Gastroesophageal sphincter (tissue), 4 donors: ENCODE results near the gene KCNG1. TPM values are rescaled to one million over a fixed set of nuclear protein-coding genes. Genes with fewer than 3 reads are reported as not detected.
A peak's percentile ranks its signal among the peaks of the same experiment; 100 is the strongest.
"Not testable (repeated sequence)": the region's sequence is repeated elsewhere in the genome, so short reads cannot be mapped to it uniquely, and the experiment has no call there.

Experiments used
- ATAC-seq: fragments of 150-250 bp; one replicate; pipeline ENCODE4 v1.9.1; 2016; ENCODE audit warnings: mild to moderate bottlenecking, moderate library complexity
- H3K27ac ChIP-seq, 4 donors: fragments of 200-600 bp; sonication (generic) in 3 of 4; 1 replicate in 3 of 4; 2 replicates in 1 of 4; pipeline ENCODE4 v1.5.1; 2016 to 2019
- H3K27me3 ChIP-seq: fragments of 200-600 bp; sonication (generic); one replicate; pipeline ENCODE4 v1.5.1; 2019
- H3K36me3 ChIP-seq, 2 donors: fragments of 200-600 bp; sonication (generic); one replicate each; pipeline ENCODE4 v1.5.1; 2019; ENCODE audit warnings: control low read depth in 1 of 2
- H3K4me1 ChIP-seq, 3 donors: fragments of 200-600 bp; sonication (generic); 1 replicate in 2 of 3; 2 replicates in 1 of 3; pipeline ENCODE4 v1.5.1; 2016 to 2019; ENCODE audit warnings: control low read depth in 2 of 3
- H3K4me3 ChIP-seq, 2 donors: fragments of 200-600 bp; sonication (generic); one replicate each; pipeline ENCODE4 v1.5.1; 2019; ENCODE audit warnings: mild to moderate bottlenecking in 1 of 2, moderate library complexity in 1 of 2
- H3K9me3 ChIP-seq, 3 donors: fragments of 200-600 bp; sonication (generic); one replicate each; pipeline ENCODE4 v1.5.1; 2017 to 2019; ENCODE audit warnings: control low read depth in 2 of 3
- CTCF ChIP-seq, 4 experiments: fragments of 200-600 bp in 2 of 4; fragments of 450-650 bp in 2 of 4; sonication (generic) in 1 of 4; IDR thresholded peaks; one replicate each; pipeline ENCODE4 v1.5.1; 2017 to 2019; ENCODE audit warnings: antibody characterized with exemption in 4 of 4, mild to moderate bottlenecking in 2 of 4, moderate library complexity in 2 of 4
- EP300 ChIP-seq: sonication (generic); formaldehyde crosslinking; IDR thresholded peaks from one replicate; pipeline ENCODE4 v1.6.1; 2017; ENCODE audit warnings: antibody characterized with exemption, mild to moderate bottlenecking
- POLR2A ChIP-seq, 2 donors: fragments of 450-650 bp; IDR thresholded peaks; one replicate each; pipeline ENCODE4 v1.6.1; 2017; ENCODE audit warnings: antibody characterized with exemption in 2 of 2, mild to moderate bottlenecking in 2 of 2, moderate library complexity in 1 of 2
- POLR2AphosphoS5 ChIP-seq: sonication (generic); formaldehyde crosslinking; IDR thresholded peaks from one replicate; pipeline ENCODE4 v1.6.1; 2017; ENCODE audit warnings: antibody characterized with exemption
- WGBS, 2 donors: methylation state at CpG; one replicate each; pipeline ENCODE4 v1.1.5; 2018; ENCODE audit warnings: low coverage in 1 of 2; 5-methylcytosine and 5-hydroxymethylcytosine counted together
- total RNA-seq, 4 donors: library from RNA; depleted of rRNA; stranded (reverse); fragments of >200 nt; gene quantifications; one replicate each; pipeline ENCODE4 v1.1.0, GENCODE V29; 2016

KCNG1 gene
- total RNA-seq, 4 donors from 2014 or later: 0.35 to 0.46 (median 0.40) TPM; not detected in 1

DNA sequence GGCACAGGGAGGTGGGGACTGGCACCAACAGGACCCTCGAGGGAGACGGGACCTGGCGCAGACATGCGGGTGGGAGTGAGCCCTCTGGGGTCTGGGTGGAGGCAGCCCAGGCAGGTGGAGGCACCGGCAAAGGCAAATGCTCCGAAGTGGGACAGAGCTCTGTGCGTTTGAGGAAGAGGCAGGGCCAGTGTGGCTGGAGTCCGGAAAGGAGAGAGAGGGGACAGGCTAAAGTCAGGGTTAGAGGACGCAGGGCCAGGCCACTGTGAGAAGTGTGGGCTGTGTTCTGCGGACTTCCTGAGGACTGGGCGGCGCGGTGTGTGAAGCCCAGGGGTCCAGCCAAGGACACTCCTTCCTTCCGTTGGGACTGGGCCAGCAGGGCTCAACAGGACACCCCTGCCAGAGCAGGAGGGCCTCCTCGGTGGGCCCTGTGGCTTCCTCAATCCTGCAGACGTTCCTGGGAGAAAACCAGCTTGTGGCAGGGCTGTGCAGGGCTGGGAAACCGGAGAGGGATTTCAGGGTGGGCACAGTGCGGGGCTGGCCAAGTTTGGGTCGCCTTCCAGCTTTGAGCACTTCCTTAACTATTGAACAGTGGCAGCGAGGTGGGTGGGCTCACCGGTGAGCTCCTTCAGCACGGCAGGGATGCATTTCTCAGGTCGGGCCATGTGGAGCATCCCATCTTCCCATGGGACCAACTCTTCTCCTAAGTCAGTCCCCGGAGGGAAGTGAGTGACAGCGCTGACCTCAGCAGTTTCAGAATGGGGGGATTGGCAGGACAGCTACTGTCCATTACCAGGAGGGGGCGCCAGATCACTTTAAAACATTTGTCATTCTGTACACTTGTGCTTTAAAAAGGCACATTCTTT, 41.8 kb downstream of the KCNG1 start:
- no peak for ATAC-seq
- Histone ChIP-seq H3K9me3 (no peaks in the 10 kb centered on the region), H3K36me3 (no peaks in the 10 kb centered on the region), H3K27ac (peak overlapping the region in 2 of 4 donors; percentile 24 to 50), H3K27me3 (peaks cover 93% of the 10 kb centered on the region), H3K4me1 (peaks cover 0 to 8% (median 0%) of the 10 kb centered on the region in 3 donors), H3K4me3 (no peak overlapping the region)
- TF ChIP-seq POLR2A (IDR thresholded peaks at IDR 0.05): no peak
- TF ChIP-seq CTCF (IDR thresholded peaks at IDR 0.05): peak in 3 of 4 experiments; percentile 47 to 74 (median 57)
- no peak for TF ChIP-seq EP300
- 46 to 80% methylated on average over 11 to 13 of the region's 26 CpGs for WGBS, 2 donors

DNA sequence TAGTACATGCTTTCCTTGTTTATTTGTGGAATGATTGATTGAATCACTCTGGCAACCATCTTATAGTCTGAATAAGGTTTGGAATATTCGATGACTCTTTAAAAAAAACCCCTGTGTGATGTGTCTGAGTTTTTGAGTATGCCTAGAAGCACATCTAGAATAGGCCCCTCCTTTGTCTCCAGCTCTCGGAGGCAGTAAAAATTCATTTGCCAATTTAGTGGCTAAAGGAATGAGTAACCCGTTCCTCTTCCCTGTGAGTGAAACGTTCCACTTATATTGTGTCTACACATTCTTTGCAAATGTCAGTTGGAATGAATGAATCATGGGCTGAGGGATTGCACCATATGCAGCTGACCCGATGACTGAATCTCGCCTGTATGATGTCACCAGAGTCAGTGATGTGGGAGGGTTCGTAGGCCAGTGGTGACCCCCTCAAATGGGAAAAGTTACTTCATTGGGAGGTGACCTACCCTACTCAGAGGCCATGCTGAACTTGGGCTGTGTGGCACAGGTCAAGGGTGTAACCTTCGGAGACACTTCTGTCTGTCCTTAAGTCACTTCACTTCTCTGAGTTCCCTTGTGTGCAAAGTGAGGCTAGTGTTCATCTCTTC, 42.7 kb downstream of the KCNG1 start:
- WGBS, 2 donors: 5 to 41% methylated on average over 4 to 5 of the region's 8 CpGs
- Histone ChIP-seq H3K27me3 (peaks cover 92% of the 10 kb centered on the region), H3K9me3 (no peaks in the 10 kb centered on the region), H3K4me1 (peaks cover 0 to 8% (median 0%) of the 10 kb centered on the region in 3 donors), H3K36me3 (no peaks in the 10 kb centered on the region), H3K4me3 (no peak overlapping the region), H3K27ac (peak overlapping the region in 2 of 4 donors; percentile 24 to 50)
- peak; percentile 75 for ATAC-seq
- TF ChIP-seq CTCF (IDR thresholded peaks at IDR 0.05) (no peak), POLR2AphosphoS5 (peak; percentile 83), EP300 (no peak)

GRCh38 chr20:50978533-50978932, 44.4 kb downstream of the KCNG1 start:
- not testable (repeated sequence) for ATAC-seq, H3K4me1 ChIP-seq, H3K27ac ChIP-seq, H3K9me3 ChIP-seq, H3K36me3 ChIP-seq, H3K4me3 ChIP-seq
- 84 to 100% methylated on average over 2 to 4 of the region's 4 CpGs for WGBS, 2 donors
- H3K27me3 ChIP-seq: peaks cover 75% of the 10 kb centered on the region

DNA sequence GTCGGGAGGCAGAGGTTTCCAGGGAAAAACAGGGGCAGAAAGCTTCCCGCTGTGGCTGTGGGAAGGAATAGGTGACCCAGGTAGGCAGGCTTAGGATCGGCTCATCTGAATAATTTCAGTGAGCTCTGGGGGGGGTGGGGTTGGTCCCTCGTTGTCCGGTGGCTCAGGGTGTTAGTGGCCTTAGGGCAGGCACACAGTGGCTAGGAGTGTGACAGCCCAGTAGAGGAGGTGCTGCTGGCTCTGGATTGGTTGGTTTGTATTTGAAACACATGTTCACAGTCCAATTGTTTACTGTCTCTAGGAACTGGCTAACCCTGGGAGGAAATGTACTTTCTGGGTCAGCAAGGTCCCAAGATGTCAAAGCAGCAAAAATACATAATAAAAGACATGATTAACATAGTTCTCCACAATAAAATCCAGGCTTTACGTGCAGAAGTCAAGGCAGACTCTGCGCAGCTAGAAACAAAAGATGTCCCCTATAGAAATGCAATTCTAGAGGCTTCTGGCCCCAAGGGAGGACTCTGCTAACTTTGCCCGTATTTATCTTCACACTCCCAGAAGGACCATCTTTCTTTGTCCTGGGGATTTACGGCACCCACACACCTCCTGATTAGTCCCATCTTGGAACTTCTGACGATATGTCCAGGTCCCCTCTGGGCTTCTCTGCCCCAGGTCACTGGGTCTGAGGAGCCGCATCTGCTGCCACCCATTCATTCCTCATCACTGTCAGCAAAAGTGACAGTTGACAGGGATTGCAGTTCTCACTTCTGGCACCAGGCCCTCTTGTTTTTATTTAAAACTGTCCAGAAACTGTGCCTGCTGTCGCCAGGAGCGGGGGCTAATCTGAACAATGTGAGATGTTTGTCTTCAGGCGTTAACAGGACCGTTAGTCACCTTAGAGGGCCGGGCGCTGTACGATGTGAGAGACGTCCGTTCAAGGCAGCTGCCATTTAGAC, 45.6 kb downstream of the KCNG1 start:
- Histone ChIP-seq H3K36me3 (no peaks in the 10 kb centered on the region), H3K9me3 (no peaks in the 10 kb centered on the region), H3K27ac (no peak overlapping the region), H3K27me3 (peaks cover 67% of the 10 kb centered on the region), H3K4me1 (peaks cover 0 to 8% (median 0%) of the 10 kb centered on the region in 3 donors), H3K4me3 (no peak overlapping the region)
- no peak for ATAC-seq
- 33 to 52% methylated on average over 6 to 19 of the region's 20 CpGs for WGBS, 2 donors
- TF ChIP-seq EP300: no peak
- TF ChIP-seq POLR2A (IDR thresholded peaks at IDR 0.05): no peak
- no peak for TF ChIP-seq CTCF (IDR thresholded peaks at IDR 0.05)
- no peak for TF ChIP-seq POLR2AphosphoS5

- ATAC-seq: no peak
- Histone ChIP-seq H3K36me3 (no peaks in the 10 kb centered on the region), H3K4me3 (no peak overlapping the region), H3K27ac (no peak overlapping the region), H3K27me3 (peaks cover 53% of the 10 kb centered on the region), H3K9me3 (no peaks in the 10 kb centered on the region), H3K4me1 (peaks cover 0 to 1% (median 0%) of the 10 kb centered on the region in 3 donors)
- TF ChIP-seq EP300: no peak
- no peak for TF ChIP-seq CTCF (IDR thresholded peaks at IDR 0.05)
- no peak for TF ChIP-seq POLR2AphosphoS5
- no peak for TF ChIP-seq POLR2A (IDR thresholded peaks at IDR 0.05)
- WGBS, 2 donors: 94 to 96% methylated on average over 5 to 6 of the region's 10 CpGs
Measured at GRCh38 chr20:50975701-50976330, 47.1 kb downstream of the KCNG1 start.
